Mesendoderm (in vitro differentiated cells): ENCODE data around the gene C22orf15.

ENCODE experiments used
- DNase-seq: peaks from one replicate; pipeline ENCODE4 v3.0.0; 2013
- H2AK5ac ChIP-seq: 2 replicates; pipeline ENCODE4 v1.6.1; 2013; ENCODE audit warnings: low read length, inconsistent platforms
- H2BK120ac ChIP-seq: 2 replicates; pipeline ENCODE4 v1.6.1; 2013; ENCODE audit warnings: low read depth, mild to moderate bottlenecking, low read length, moderate library complexity, mixed read lengths
- H2BK15ac ChIP-seq: replicated peaks from 2 replicates; pipeline ENCODE4 v1.6.1; 2013; ENCODE audit warnings: low read depth, mild to moderate bottlenecking, moderate library complexity
- H2BK5ac ChIP-seq: 2 replicates; pipeline ENCODE4 v1.6.1; 2013; ENCODE audit warnings: low read length, inconsistent platforms
- H3K18ac ChIP-seq: 2 replicates; pipeline ENCODE4 v1.6.1; 2013; ENCODE audit warnings: mild to moderate bottlenecking, low read length, mixed read lengths
- H3K23ac ChIP-seq: one replicate; pipeline ENCODE4 v1.6.1; 2013; ENCODE audit warnings: low read length
- H3K27ac ChIP-seq: 2 replicates; pipeline ENCODE4 v1.5.1; 2013; ENCODE audit warnings: low read depth, mild to moderate bottlenecking, inconsistent platforms, low read length, moderate library complexity
- H3K27me3 ChIP-seq: 2 replicates; pipeline ENCODE4 v1.6.1; 2013; ENCODE audit warnings: low read length, control low read depth, mild to moderate bottlenecking, inconsistent platforms; ENCODE audit not compliant: insufficient read depth, poor library complexity
- H3K36me3 ChIP-seq: 2 replicates; pipeline ENCODE4 v1.6.1; 2013; ENCODE audit warnings: low read length, inconsistent platforms; ENCODE audit not compliant: control insufficient read depth, insufficient read depth
- H3K4ac ChIP-seq: one replicate; pipeline ENCODE4 v1.6.1; 2013; ENCODE audit warnings: low read depth, mild to moderate bottlenecking, low read length, moderate library complexity
- H3K4me1 ChIP-seq: 2 replicates; pipeline ENCODE4 v1.6.1; 2013; ENCODE audit warnings: low read depth, low read length, inconsistent platforms; ENCODE audit not compliant: control insufficient read depth
- H3K4me2 ChIP-seq: 2 replicates; pipeline ENCODE4 v1.6.1; 2013; ENCODE audit warnings: low read length
- H3K4me3 ChIP-seq: 2 replicates; pipeline ENCODE4 v1.5.1; 2013; ENCODE audit warnings: mild to moderate bottlenecking, low read length
- H3K56ac ChIP-seq: one replicate; pipeline ENCODE4 v1.6.1; 2013; ENCODE audit warnings: low read length
- H3K79me1 ChIP-seq: 2 replicates; pipeline ENCODE4 v1.6.1; 2013; ENCODE audit warnings: low read length, inconsistent platforms
- H3K79me2 ChIP-seq: 2 replicates; pipeline ENCODE4 v1.6.1; 2013; ENCODE audit warnings: mild to moderate bottlenecking, low read length; ENCODE audit not compliant: control insufficient read depth, insufficient read depth
- H3K9ac ChIP-seq: 2 replicates; pipeline ENCODE4 v1.6.1; 2013; ENCODE audit warnings: low read length, inconsistent platforms
- H4K5ac ChIP-seq: one replicate; pipeline ENCODE4 v1.6.1; 2013; ENCODE audit warnings: low read length
- H4K8ac ChIP-seq: one replicate; pipeline ENCODE4 v1.6.1; 2013; ENCODE audit warnings: low read depth, mild to moderate bottlenecking, control low read depth, low read length, moderate library complexity
- WGBS: extraction: QIAGEN DNeasy Blood & Tissue Kit; methylation state at CpG from one replicate; pipeline ENCODE4 v1.1.7; 2013; ENCODE audit warnings: low lambda C conversion rate, missing lambda C conversion rate; ENCODE audit not compliant: insufficient coverage; ENCODE audit errors: extremely low coverage; 5-methylcytosine and 5-hydroxymethylcytosine counted together

The C22orf15 gene

DNA sequence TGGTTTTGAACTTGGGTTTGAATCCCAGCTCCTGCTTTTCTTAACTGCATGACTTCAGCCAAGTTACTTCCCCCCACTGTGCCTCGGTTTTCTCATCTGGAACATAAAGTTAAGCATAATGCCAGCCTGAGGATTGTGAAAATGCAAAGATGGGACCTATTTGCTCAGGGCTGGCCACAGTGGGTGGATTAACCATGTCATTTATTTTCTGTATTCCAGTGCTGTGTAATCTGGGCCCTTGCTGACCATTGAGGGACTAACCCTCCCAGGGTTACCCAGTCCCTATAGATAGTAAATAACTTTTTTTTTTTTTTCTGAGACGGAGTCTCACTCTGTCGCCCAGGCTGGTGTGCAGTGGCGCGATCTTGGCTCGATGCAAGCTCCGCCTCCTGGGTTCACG, 7.1 kb upstream of the C22orf15 start:
- no peaks in the 10 kb centered on the region for H3K27me3 ChIP-seq
- no peak overlapping the region for H3K23ac ChIP-seq

DNA sequence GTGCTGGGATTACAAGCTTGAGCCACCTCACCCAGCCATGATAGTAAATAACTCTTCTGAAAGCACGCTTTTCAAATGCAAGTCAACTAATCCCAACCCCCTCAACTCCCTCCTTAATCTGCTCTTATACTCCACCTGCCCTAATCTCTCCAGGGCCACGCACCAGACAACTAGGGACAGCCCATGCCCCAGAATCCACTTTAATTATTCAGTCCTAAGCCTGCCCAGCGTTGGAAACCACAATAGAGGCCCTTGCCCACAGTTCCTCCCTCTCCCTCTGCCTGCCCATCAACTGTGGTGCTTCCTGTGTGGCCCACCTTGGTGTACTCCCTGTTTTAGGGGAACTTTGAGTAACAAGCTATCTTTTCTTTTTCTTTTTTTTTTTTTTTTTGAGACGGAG, 5.9 kb upstream of the C22orf15 start:
- no peak overlapping the region for H3K23ac ChIP-seq
- no peaks in the 10 kb centered on the region for H3K79me1 ChIP-seq
- H2AK5ac ChIP-seq = no peak overlapping the region
- H3K27ac ChIP-seq = no peak overlapping the region
- H2BK120ac ChIP-seq = no peak overlapping the region
- H4K8ac ChIP-seq = no peak overlapping the region
- no peaks in the 10 kb centered on the region for H3K36me3 ChIP-seq
- H2BK5ac ChIP-seq = no peak overlapping the region
- no peaks in the 10 kb centered on the region for H3K4me1 ChIP-seq
- no peak overlapping the region for H3K4me2 ChIP-seq
- WGBS = no CpG with 5 or more reads among the region's 4 CpGs
- H3K56ac ChIP-seq = no peak overlapping the region
- no peak overlapping the region for H3K9ac ChIP-seq
- no peaks in the 10 kb centered on the region for H3K79me2 ChIP-seq
- no peak for DNase-seq
- no peak overlapping the region for H2BK15ac ChIP-seq
- H3K4me3 ChIP-seq = no peak overlapping the region
- H4K5ac ChIP-seq = no peak overlapping the region
- no peak overlapping the region for H3K4ac ChIP-seq
- H3K18ac ChIP-seq = no peak overlapping the region
- H3K27me3 ChIP-seq = no peaks in the 10 kb centered on the region

More for the DNA sequence above, 7.1 kb upstream of the C22orf15 start:
- Histone ChIP-seq H3K4me2 (no peak overlapping the region), H3K18ac (no peak overlapping the region), H3K27ac (no peak overlapping the region), H3K36me3 (no peaks in the 10 kb centered on the region), H2BK120ac (no peak overlapping the region), H3K4me3 (no peak overlapping the region), H3K9ac (no peak overlapping the region), H2BK15ac (no peak overlapping the region), H3K4ac (no peak overlapping the region), H4K8ac (no peak overlapping the region), H2AK5ac (no peak overlapping the region), H3K79me1 (no peaks in the 10 kb centered on the region), H4K5ac (no peak overlapping the region), H3K4me1 (no peaks in the 10 kb centered on the region), H3K56ac (no peak overlapping the region), H2BK5ac (no peak overlapping the region), H3K79me2 (no peaks in the 10 kb centered on the region)
- no peak for DNase-seq
- no CpG with 5 or more reads among the region's 8 CpGs for whole genome bisulfite sequencing

DNA sequence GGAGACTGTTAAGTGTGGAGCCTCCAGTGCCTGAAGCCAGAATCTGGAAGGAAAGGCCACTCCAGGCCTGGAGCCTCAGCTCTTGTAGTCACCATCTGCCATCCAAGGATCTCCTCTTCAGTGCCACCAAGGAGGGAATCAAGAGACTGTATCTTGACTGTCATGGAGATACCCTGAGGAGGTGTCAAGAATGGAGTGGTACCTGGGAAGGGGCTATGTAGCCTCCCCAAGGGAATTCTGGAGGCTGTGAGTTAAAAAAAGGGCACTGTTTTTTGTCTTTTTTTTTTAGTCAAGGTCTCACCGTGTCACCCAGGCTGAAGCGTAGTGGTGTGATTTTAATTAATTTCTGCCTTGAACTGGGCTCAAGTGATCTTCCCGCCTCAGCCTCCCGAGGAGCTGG, 3.2 kb upstream of the C22orf15 start:
- no peak overlapping the region for H3K4me3 ChIP-seq

DNA sequence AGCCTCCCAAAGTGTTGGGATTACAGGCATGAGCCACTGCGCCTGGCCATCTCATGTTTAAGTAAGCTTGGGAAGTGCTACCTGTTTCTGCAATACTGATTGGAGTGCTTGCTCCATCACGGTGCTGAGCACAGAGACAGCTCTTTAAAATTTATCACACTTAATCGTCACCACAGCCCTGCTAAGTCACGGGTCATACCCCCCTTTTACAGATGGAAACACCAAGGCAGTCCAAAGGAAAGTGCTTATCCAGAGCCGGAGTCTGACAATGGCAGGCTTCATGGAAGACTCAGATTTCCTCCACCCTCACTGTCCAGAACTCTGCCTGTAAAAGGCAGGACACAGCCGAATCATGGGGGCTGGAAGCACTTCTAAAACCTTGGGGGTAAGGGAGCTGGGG, 2.7 kb upstream of the C22orf15 start:
- no peak overlapping the region for H3K27ac ChIP-seq

More for the DNA sequence above, 3.2 kb upstream of the C22orf15 start:
- no peak overlapping the region for H2BK120ac ChIP-seq
- no peak overlapping the region for H4K5ac ChIP-seq
- H3K4me1 ChIP-seq = peaks cover 10% of the 10 kb centered on the region
- H3K18ac ChIP-seq = no peak overlapping the region
- H3K27ac ChIP-seq = no peak overlapping the region
- H3K79me2 ChIP-seq = no peaks in the 10 kb centered on the region
- no peaks in the 10 kb centered on the region for H3K36me3 ChIP-seq
- WGBS = no CpG with 5 or more reads among the region's 4 CpGs
- no peak overlapping the region for H4K8ac ChIP-seq
- H3K23ac ChIP-seq = no peak overlapping the region
- H3K79me1 ChIP-seq = no peaks in the 10 kb centered on the region
- no peak overlapping the region for H3K4ac ChIP-seq
- H3K27me3 ChIP-seq = no peaks in the 10 kb centered on the region
- no peak overlapping the region for H2BK5ac ChIP-seq
- H2BK15ac ChIP-seq = no peak overlapping the region
- no peak for DNase-seq
- no peak overlapping the region for H2AK5ac ChIP-seq
- H3K9ac ChIP-seq = no peak overlapping the region
- no peak overlapping the region for H3K4me2 ChIP-seq
- H3K56ac ChIP-seq = no peak overlapping the region

DNA sequence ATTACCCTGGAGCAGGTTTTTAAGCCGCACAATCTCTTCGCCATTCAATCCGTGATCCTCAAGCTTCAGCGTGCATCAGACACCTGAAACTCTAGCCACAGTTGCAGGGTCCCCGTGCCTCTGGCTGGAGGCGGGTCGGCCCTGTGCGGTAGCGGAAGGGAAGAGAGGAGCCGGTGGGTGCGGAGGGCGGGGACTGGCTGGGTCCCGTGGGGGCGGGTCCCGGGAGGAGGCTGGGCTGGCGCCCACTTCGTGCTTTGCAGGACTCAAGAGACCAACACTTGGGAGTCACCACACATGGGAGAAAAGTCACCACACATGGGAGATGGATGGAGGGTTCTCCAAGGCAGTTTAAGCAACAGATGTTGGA, 772 bp downstream of the C22orf15 start:
- H3K4me3 ChIP-seq = no peak overlapping the region
- H3K27me3 ChIP-seq = no peaks in the 10 kb centered on the region
- peaks cover 4% of the 10 kb centered on the region for H3K79me1 ChIP-seq
- no peaks in the 10 kb centered on the region for H3K36me3 ChIP-seq
- no peak overlapping the region for H2AK5ac ChIP-seq
- no CpG with 5 or more reads among the region's 17 CpGs for WGBS
- no peak overlapping the region for H3K4ac ChIP-seq
- no peak overlapping the region for H2BK15ac ChIP-seq
- peak overlapping the region; percentile 6 for H3K18ac ChIP-seq
- no peak overlapping the region for H2BK5ac ChIP-seq
- H4K5ac ChIP-seq = no peak overlapping the region
- no peak overlapping the region for H2BK120ac ChIP-seq
- peak; percentile 42 for DNase-seq
- H3K27ac ChIP-seq = no peak overlapping the region
- H3K79me2 ChIP-seq = no peaks in the 10 kb centered on the region
- peak overlapping the region; percentile 47 for H3K9ac ChIP-seq
- no peak overlapping the region for H4K8ac ChIP-seq
- no peak overlapping the region for H3K23ac ChIP-seq
- H3K4me2 ChIP-seq = peak overlapping the region; percentile 37
- peak overlapping the region; percentile 75 for H3K56ac ChIP-seq
- H3K4me1 ChIP-seq = peaks cover 14% of the 10 kb centered on the region

More for the DNA sequence above, 2.7 kb upstream of the C22orf15 start:
- no peak overlapping the region for H4K5ac ChIP-seq
- H3K4me3 ChIP-seq = no peak overlapping the region
- H2BK5ac ChIP-seq = no peak overlapping the region
- no peaks in the 10 kb centered on the region for H3K79me1 ChIP-seq
- H3K9ac ChIP-seq = no peak overlapping the region
- H2AK5ac ChIP-seq = no peak overlapping the region
- H3K36me3 ChIP-seq = no peaks in the 10 kb centered on the region
- H2BK15ac ChIP-seq = no peak overlapping the region
- no peak overlapping the region for H2BK120ac ChIP-seq
- no CpG with 5 or more reads among the region's 6 CpGs for WGBS
- H3K56ac ChIP-seq = no peak overlapping the region
- H3K79me2 ChIP-seq = no peaks in the 10 kb centered on the region
- no peak overlapping the region for H3K18ac ChIP-seq
- H3K23ac ChIP-seq = no peak overlapping the region
- no peak overlapping the region for H3K4ac ChIP-seq
- no peak overlapping the region for H3K4me2 ChIP-seq
- H4K8ac ChIP-seq = no peak overlapping the region
- peaks cover 10% of the 10 kb centered on the region for H3K4me1 ChIP-seq
- H3K27me3 ChIP-seq = no peaks in the 10 kb centered on the region
- no peak for DNase-seq

DNA sequence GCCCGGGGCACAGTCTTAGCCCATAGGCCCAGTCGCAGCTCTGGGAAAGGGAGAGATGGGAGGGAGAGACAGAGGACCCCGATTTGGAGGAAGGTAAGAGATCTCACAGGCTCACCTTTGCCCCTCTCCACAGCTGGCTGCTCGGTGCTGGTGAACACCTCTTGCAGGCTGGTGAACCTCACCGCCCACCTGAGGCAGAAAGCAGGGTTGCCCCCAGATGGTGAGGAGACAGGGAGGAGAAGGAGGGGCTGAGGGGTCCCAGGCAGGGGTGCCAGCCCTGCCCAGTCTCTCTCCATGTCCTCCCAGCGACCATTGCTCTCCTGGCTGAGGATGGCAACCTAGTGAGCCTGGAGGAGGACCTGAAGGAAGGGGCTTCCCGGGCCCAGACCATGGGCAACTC, 1.2 kb downstream of the C22orf15 start:
- no peak overlapping the region for H4K8ac ChIP-seq
- H3K56ac ChIP-seq = peak overlapping the region; percentile 75
- H3K27me3 ChIP-seq = no peaks in the 10 kb centered on the region
- H3K36me3 ChIP-seq = no peaks in the 10 kb centered on the region
- H3K79me2 ChIP-seq = no peaks in the 10 kb centered on the region
- no peak overlapping the region for H3K4ac ChIP-seq
- peaks cover 4% of the 10 kb centered on the region for H3K79me1 ChIP-seq
- DNase-seq = no peak
- H3K4me2 ChIP-seq = no peak overlapping the region
- H3K4me1 ChIP-seq = peaks cover 14% of the 10 kb centered on the region
- no peak overlapping the region for H3K23ac ChIP-seq
- H2BK5ac ChIP-seq = no peak overlapping the region
- no peak overlapping the region for H2AK5ac ChIP-seq
- H3K18ac ChIP-seq = no peak overlapping the region
- H2BK15ac ChIP-seq = no peak overlapping the region
- peak overlapping the region; percentile 26 for H3K9ac ChIP-seq
- H3K27ac ChIP-seq = no peak overlapping the region
- no peak overlapping the region for H2BK120ac ChIP-seq
- no peak overlapping the region for H4K5ac ChIP-seq
- no CpG with 5 or more reads among the region's 7 CpGs for WGBS
- H3K4me3 ChIP-seq = no peak overlapping the region
